ENCODE measurements around the gene PRDM16.

PRDM16 gene

DNA sequence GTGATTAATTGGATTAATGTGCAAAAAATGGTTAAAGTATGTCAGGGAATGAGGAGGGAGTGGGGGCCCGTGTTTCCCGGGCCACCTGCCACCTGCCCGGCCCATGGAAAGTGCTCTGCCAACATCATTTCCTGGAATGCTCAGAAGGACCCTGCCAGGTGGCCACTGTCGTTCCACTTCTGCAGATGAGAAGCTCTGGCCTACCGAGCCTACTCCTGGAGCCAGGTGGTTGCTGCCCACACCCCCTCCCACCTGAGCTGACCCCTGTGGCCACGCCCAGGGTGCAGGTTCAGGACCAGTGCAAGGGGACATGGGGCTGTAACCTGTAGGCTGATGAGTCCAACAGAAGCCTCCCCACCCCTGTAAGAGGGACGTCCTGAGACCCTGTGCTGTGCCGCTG lies 99.7 kb downstream of the PRDM16 start (continued):
- TF ChIP-seq, protein P1, sequence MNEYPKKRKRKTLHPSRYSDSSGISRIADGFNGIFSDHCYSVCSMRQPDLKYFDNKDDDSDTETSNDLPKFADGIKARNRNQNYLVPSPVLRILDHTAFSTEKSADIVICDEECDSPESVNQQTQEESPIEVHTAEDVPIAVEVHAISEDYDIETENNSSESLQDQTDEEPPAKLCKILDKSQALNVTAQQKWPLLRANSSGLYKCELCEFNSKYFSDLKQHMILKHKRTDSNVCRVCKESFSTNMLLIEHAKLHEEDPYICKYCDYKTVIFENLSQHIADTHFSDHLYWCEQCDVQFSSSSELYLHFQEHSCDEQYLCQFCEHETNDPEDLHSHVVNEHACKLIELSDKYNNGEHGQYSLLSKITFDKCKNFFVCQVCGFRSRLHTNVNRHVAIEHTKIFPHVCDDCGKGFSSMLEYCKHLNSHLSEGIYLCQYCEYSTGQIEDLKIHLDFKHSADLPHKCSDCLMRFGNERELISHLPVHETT (tag by site-specific recombination; IDR thresholded peaks at IDR 0.05) = no peak
- no peak for TF ChIP-seq ZNF510 (tag by site-specific recombination; IDR thresholded peaks at IDR 0.05; ENCODE audit: insufficient replicate concordance)
- no peak for TF ChIP-seq SETDB1 (IDR thresholded peaks at IDR 0.05; ENCODE audit: insufficient read length, low read length)
- TF ChIP-seq ZNF341 (tag by site-specific recombination; IDR thresholded peaks at IDR 0.05; ENCODE audit: low read depth) = no peak

DNA sequence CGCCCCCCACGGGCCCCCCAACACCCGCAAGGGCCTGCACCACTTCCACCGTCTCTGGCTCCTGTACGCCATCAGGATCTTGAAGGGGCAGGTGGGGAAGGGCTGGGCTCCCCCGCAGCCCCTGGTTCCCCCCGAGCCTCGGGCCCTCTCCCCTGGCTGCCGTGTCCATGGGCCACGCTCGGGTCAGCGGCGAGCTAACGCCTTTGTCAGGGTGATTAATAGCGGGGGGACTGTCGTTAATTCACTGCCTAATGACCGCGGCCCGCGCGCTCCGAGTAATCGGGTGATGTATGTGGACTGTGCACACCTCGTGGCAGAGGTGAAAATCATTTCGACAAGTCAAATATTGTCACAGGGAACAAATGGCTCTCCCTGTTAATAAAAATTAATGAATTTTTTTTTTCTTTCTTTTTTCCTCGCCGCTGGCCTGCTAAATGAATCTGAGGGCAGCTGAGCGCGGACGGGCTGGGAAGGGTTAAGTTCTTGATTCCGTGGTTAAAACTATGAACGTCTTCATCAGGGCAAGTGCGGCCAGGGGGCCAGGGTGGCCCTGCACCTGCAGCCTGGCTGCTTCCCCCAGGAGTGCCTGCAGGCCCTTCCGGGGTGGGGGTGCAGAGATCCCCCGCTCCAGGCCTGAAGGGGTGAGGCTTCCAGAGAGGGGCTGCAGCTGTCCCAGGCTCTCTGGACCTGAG lies 100.8 kb downstream of the PRDM16 start:
- no peaks in the 10 kb centered on the region for H3K36me3 ChIP-seq (ENCODE audit: control insufficient read depth in 2 of 2, insufficient read depth in 1 of 2, low read length in 2 of 2)
- ChIA-PET POLR2A (no interaction called here), CTCF (interaction anchor here (0.6 kb wide), 1 partner anchor 108 kb away, joined by 3 read pairs; no protein-coding TSS in a partner anchor)
- no peak overlapping the region for H3K4me3 ChIP-seq (ENCODE audit: low read depth, low read length)
- TF ChIP-seq TRIM28 (IDR thresholded peaks at IDR 0.05; ENCODE audit: borderline replicate concordance, low read length) (no peak), ZNF10 (tag by site-specific recombination; IDR thresholded peaks at IDR 0.05) (no peak), ZNF121 (tag by site-specific recombination; IDR thresholded peaks at IDR 0.05) (no peak), ZNF302 (tag by site-specific recombination; IDR thresholded peaks at IDR 0.05; ENCODE audit: low read depth) (no peak), TCF7L2 (IDR thresholded peaks at IDR 0.05; ENCODE audit: borderline replicate concordance, low read depth, low read length) (no peak), ZNF473 (tag by site-specific recombination; IDR thresholded peaks at IDR 0.05) (no peak), ZBTB7A (tag by site-specific recombination; IDR thresholded peaks at IDR 0.05; ENCODE audit: low read depth) (no peak), ZNF660 (tag by site-specific recombination; IDR thresholded peaks at IDR 0.05) (no peak), ZNF501 (tag by site-specific recombination; IDR thresholded peaks at IDR 0.05) (no peak), ZNF239 (tag by site-specific recombination; IDR thresholded peaks at IDR 0.05) (no peak)
- TF ChIP-seq, protein P2, sequence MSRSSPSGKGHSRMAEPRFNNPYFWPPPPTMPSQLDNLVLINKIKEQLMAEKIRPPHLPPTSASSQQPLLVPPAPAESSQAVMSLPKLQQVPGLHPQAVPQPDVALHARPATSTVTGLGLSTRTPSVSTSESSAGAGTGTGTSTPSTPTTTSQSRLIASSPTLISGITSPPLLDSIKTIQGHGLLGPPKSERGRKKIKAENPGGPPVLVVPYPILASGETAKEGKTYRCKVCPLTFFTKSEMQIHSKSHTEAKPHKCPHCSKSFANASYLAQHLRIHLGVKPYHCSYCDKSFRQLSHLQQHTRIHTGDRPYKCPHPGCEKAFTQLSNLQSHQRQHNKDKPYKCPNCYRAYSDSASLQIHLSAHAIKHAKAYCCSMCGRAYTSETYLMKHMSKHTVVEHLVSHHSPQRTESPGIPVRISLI (tag by site-specific recombination; IDR thresholded peaks at IDR 0.05) = no peak
- TF ChIP-seq, protein P3, sequence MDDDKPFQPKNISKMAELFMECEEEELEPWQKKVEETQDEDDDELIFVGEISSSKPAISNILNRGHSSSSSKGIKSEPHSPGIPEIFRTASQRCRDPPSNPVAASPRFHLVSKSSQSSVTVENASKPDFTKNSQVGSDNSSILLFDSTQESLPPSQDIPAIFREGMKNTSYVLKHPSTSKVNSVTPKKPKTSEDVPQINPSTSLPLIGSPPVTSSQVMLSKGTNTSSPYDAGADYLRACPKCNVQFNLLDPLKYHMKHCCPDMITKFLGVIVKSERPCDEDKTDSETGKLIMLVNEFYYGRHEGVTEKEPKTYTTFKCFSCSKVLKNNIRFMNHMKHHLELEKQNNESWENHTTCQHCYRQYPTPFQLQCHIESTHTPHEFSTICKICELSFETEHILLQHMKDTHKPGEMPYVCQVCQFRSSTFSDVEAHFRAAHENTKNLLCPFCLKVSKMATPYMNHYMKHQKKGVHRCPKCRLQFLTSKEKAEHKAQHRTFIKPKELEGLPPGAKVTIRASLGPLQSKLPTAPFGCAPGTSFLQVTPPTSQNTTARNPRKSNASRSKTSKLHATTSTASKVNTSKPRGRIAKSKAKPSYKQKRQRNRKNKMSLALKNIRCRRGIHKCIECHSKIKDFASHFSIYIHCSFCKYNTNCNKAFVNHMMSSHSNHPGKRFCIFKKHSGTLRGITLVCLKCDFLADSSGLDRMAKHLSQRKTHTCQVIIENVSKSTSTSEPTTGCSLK (tag by site-specific recombination; IDR thresholded peaks at IDR 0.05) = no peak
- TF ChIP-seq, protein P4, sequence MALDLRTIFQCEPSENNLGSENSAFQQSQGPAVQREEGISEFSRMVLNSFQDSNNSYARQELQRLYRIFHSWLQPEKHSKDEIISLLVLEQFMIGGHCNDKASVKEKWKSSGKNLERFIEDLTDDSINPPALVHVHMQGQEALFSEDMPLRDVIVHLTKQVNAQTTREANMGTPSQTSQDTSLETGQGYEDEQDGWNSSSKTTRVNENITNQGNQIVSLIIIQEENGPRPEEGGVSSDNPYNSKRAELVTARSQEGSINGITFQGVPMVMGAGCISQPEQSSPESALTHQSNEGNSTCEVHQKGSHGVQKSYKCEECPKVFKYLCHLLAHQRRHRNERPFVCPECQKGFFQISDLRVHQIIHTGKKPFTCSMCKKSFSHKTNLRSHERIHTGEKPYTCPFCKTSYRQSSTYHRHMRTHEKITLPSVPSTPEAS (tag by site-specific recombination; IDR thresholded peaks at IDR 0.05) = no peak
- TF ChIP-seq, protein P5, sequence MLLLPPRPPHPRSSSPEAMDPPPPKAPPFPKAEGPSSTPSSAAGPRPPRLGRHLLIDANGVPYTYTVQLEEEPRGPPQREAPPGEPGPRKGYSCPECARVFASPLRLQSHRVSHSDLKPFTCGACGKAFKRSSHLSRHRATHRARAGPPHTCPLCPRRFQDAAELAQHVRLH (tag by site-specific recombination; IDR thresholded peaks at IDR 0.05) = no peak
- TF ChIP-seq, protein P6, sequence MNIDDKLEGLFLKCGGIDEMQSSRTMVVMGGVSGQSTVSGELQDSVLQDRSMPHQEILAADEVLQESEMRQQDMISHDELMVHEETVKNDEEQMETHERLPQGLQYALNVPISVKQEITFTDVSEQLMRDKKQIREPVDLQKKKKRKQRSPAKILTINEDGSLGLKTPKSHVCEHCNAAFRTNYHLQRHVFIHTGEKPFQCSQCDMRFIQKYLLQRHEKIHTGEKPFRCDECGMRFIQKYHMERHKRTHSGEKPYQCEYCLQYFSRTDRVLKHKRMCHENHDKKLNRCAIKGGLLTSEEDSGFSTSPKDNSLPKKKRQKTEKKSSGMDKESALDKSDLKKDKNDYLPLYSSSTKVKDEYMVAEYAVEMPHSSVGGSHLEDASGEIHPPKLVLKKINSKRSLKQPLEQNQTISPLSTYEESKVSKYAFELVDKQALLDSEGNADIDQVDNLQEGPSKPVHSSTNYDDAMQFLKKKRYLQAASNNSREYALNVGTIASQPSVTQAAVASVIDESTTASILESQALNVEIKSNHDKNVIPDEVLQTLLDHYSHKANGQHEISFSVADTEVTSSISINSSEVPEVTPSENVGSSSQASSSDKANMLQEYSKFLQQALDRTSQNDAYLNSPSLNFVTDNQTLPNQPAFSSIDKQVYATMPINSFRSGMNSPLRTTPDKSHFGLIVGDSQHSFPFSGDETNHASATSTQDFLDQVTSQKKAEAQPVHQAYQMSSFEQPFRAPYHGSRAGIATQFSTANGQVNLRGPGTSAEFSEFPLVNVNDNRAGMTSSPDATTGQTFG (tag by site-specific recombination; IDR thresholded peaks at IDR 0.05; ENCODE audit: borderline replicate concordance) = no peak
- H3K27ac ChIP-seq (ENCODE audit: extremely low read depth, low read depth, low read length) = peak overlapping the region; percentile 40; the same call in 1 of the 2 replicates
- H3K9me3 ChIP-seq (ENCODE audit: control insufficient read depth, insufficient read depth, low read depth, low read length) = no peaks in the 10 kb centered on the region
- H3K4me1 ChIP-seq (ENCODE audit: control insufficient read depth, insufficient read depth, low read length) = peaks cover 4% of the 10 kb centered on the region
